ENCODE data around the gene ATP6V1F. TPM values are rescaled to one million over a fixed set of nuclear protein-coding genes. Genes with fewer than 3 reads are reported as not detected.

Gene ATP6V1F
- total RNA-seq, 4 donors from 2014 or later, result 49.6 to 109 (median 86.6) TPM

- 43 to 50% methylated on average over 14 to 15 of the region's 19 CpGs for WGBS, 2 donors
- H3K4me3 ChIP-seq (replicated peaks in 1 of 3), result no peak overlapping the region
- H3K36me3 ChIP-seq, result no peaks in the 10 kb centered on the region
- no peak for TF ChIP-seq POLR2A (IDR thresholded peaks at IDR 0.05)
- TF ChIP-seq CTCF (IDR thresholded peaks at IDR 0.05), result peak; percentile 71 to 92 (median 78)
- DNase-seq, result peak; percentile 72 to 78
- intact Hi-C loops (cut with DNase I), result loop anchor here (10.0 kb wide), 2 partner anchors 279 to 409 kb away; partner anchors contain the start of gene METTL2B
- H3K9me3 ChIP-seq, result no peaks in the 10 kb centered on the region
- no peaks in the 10 kb centered on the region for H3K4me1 ChIP-seq
- no peaks in the 10 kb centered on the region for H3K27me3 ChIP-seq
- H3K27ac ChIP-seq, result no peak overlapping the region
Measured at GRCh38 chr7:128883622-128884448, 21.2 kb downstream of the ATP6V1F start.

- H3K9me3 ChIP-seq, result no peaks in the 10 kb centered on the region
- 83 to 84% methylated on average over 18 to 23 of the region's 26 CpGs for WGBS, 2 donors
- no peak for DNase-seq
- no peaks in the 10 kb centered on the region for H3K36me3 ChIP-seq
- H3K4me1 ChIP-seq, result no peaks in the 10 kb centered on the region
- TF ChIP-seq POLR2A (IDR thresholded peaks at IDR 0.05), result no peak
- no peak for TF ChIP-seq CTCF (IDR thresholded peaks at IDR 0.05)
- H3K27me3 ChIP-seq, result no peaks in the 10 kb centered on the region
- no peak overlapping the region for H3K4me3 ChIP-seq (replicated peaks in 1 of 3)
- intact Hi-C loops (cut with DNase I), result loop anchor here (10.0 kb wide), 2 partner anchors 280 to 410 kb away; partner anchors contain the start of gene METTL2B
- no peak overlapping the region for H3K27ac ChIP-seq
Measured at GRCh38 chr7:128884561-128885369, 22.1 kb downstream of the ATP6V1F start.

GRCh38 chr7:128885370-128886187, 22.9 kb downstream of the ATP6V1F start:
- Histone ChIP-seq H3K4me1 (no peaks in the 10 kb centered on the region), H3K27ac (no peak overlapping the region), H3K27me3 (no peaks in the 10 kb centered on the region), H3K36me3 (no peaks in the 10 kb centered on the region), H3K9me3 (no peaks in the 10 kb centered on the region), H3K4me3 (replicated peaks in 1 of 3) (no peak overlapping the region)
- no peak for DNase-seq
- WGBS, 2 donors, result 95 to 96% methylated on average over 9 to 10 of the region's 10 CpGs
- TF ChIP-seq POLR2A (IDR thresholded peaks at IDR 0.05) (no peak), CTCF (IDR thresholded peaks at IDR 0.05) (no peak)
- intact Hi-C loops (cut with DNase I), result loop anchor here (10.0 kb wide), 2 partner anchors 281 to 411 kb away; partner anchors contain the start of gene METTL2B

- DNase-seq, result no peak
- TF ChIP-seq POLR2A (IDR thresholded peaks at IDR 0.05) (no peak), CTCF (IDR thresholded peaks at IDR 0.05) (no peak)
- intact Hi-C loops (cut with DNase I), result loop anchor here (10.0 kb wide), 2 partner anchors 282 to 412 kb away; partner anchors contain the start of gene METTL2B
Measured at GRCh38 chr7:128886391-128887168, 23.9 kb downstream of the ATP6V1F start.

More at GRCh38 chr7:128886391-128887168, 23.9 kb downstream of the ATP6V1F start:
- Histone ChIP-seq H3K9me3 (no peaks in the 10 kb centered on the region), H3K4me1 (peaks cover 3 to 9% of the 10 kb centered on the region in 2 donors), H3K4me3 (replicated peaks in 1 of 3) (no peak overlapping the region), H3K27ac (no peak overlapping the region), H3K36me3 (no peaks in the 10 kb centered on the region), H3K27me3 (no peaks in the 10 kb centered on the region)
- WGBS, 2 donors, result 74 to 78% methylated on average over 11 to 12 of the region's 14 CpGs

All from thyroid gland (tissue), 4 donors.